GM18858 (cell line): ENCODE data around the gene C22orf23.

Experiments
- ATAC-seq: cut with Tn5 transposase; IDR thresholded peaks from one replicate; pipeline ENCODE4 v1.9.1; 2021; ENCODE audit not compliant: unreplicated experiment

The C22orf23 gene

GRCh38 chr22:37953437-37954179 is at the start of gene C22orf23, which contains the start of gene POLR2F:
C22orf23 (minus strand) TSS chr22:37953601; CDS start chr22:37953149, 452 bp downstream.
POLR2F (plus strand) TSS chr22:37953699; CDS start chr22:37953788, 89 bp downstream.
- ATAC-seq = peak; percentile 65

GRCh38 chr22:37999640-38000272 is 46.4 kb upstream of the C22orf23 start:
- ATAC-seq = no peak

DNA sequence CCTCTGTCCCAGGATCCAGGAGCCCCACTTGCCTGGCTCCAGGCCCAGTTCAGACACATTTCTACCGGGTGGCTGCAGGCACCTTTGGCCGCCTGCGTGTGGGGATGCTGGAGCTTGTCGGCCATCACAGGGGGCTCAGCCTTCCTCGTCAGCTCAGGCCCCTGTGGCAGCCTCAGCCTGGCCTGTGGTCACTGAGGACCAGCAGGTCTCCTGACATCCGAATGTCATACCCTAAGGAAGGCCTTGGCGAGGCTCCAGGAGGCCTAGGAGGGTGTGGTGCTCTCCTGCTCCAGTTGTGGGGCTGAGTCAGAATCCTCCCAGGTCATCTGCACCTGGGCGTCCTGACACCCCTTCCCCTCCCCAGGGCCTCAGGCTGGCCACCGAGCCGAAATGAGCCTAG is 45.8 kb upstream of the C22orf23 start:
- no peak for ATAC-seq

GRCh38 chr22:37998543-37998942 is 45.1 kb upstream of the C22orf23 start:
- no peak for ATAC-seq

GRCh38 chr22:37996515-37997246 is 43.3 kb upstream of the C22orf23 start:
- ATAC-seq = no peak

GRCh38 chr22:37996079-37996478 is 42.7 kb upstream of the C22orf23 start:
- no peak for ATAC-seq

GRCh38 chr22:37995460-37995859 is 42.1 kb upstream of the C22orf23 start:
- ATAC-seq = no peak

- no peak for ATAC-seq
These were observed 41.6 kb upstream of the C22orf23 start for GRCh38 chr22:37994982-37995381.

- no peak for ATAC-seq
These were observed 40.6 kb upstream of the C22orf23 start for GRCh38 chr22:37994049-37994448.

- ATAC-seq = no peak
These were observed 38.5 kb upstream of the C22orf23 start for GRCh38 chr22:37991731-37992442.

DNA sequence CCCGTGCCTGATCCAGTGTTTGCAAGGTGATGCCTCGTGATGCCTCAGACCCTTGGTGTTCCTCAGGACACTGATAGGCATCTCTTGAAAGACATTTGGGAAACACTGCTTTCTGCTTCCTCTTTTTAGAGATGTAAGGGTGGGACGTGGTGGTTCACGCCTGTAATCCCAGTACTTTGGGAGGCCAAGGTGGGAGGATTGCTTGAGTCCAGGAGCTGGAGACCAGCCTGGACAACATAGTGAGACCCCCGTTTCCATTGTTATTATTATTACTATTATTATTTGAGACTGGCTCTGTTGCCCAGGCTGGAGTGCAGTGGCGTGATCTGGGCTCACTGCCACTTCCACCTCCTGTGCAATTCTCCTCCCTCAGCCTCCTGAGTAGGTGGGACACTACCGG is 37.5 kb upstream of the C22orf23 start:
- no peak for ATAC-seq

GRCh38 chr22:37990301-37990700 is 36.9 kb upstream of the C22orf23 start:
- no peak for ATAC-seq

- ATAC-seq = no peak
These were observed 36.0 kb upstream of the C22orf23 start for GRCh38 chr22:37989146-37990045.

DNA sequence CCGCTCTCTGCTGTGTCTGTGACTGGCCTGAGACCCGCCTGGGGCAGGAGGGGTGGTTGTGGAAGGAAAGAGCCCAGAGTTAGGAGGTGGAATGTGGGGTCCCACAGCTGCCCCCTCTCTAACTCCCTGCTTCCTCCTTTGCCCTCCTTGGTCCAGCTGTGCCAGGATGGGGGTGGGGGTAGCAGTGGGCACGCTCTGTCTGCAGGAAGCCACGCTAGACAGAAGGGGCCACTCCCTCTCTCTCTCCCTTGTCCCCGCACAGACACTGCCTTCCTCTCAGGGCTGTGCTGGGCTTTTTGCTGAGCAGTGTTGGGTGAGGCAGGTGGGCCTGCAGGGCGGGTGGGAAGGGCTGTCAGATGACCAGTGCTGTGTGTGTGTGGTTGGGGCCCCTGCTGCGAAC is 33.0 kb upstream of the C22orf23 start:
- no peak for ATAC-seq

GRCh38 chr22:37985751-37986281 is 32.4 kb upstream of the C22orf23 start:
- ATAC-seq = no peak

GRCh38 chr22:37985050-37985585 is 31.7 kb upstream of the C22orf23 start:
- no peak for ATAC-seq

DNA sequence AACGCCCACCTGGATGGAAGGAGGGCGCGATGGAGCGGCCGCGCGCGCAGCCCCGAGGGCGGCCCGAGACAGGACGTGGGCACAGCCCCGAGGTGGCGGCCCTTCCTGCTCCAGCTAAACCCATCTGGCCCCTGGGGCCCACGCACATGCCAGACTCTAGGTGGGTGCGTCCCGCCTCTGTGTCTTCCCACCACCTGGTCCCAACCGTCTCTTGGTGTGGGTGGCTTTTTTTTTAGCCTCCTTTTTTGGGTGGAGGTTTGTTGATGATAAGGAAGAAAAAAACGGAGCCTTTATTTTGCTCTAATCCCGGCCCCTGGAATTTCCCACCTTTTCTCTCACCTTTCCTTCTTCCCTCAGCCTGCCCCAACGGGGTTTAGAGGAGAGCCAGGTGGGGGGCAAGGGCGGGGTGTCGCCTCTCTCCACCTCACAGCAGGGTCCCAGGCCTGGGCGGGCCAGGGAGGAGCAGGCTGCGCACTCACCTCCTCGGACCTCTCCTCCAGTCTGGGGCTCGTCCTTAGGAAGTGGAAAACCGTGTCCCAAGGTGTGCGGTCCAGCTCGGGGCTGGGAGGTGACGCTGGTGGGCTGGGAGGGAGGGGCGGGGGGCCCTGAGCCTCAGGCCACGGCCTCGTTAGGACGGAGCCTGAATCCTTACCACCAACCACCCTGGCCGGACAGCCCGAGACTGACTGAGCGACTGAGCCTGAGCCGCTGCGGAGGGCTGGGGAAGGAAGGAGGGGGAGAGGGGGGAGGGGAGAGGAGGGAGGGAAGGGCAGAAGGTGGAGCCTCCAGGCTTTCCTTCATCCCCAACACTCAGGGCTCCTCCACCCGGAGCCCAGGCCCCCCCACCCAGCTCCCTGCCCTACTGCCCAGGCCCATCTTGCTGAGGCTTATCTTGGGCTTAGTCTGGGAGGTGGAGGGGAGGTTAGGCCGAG is 30.7 kb upstream of the C22orf23 start, which contains the start of gene SOX10:
Gene SOX10 (minus strand): TSS at position 696 of the 932 bp plus-strand sequence. CDS start 771 bp downstream, outside the sequence.
- ATAC-seq = no peak
